GM18873 (cell line): ENCODE data around the gene YLPM1.

Source experiments
- ATAC-seq: cut with Tn5 transposase; IDR thresholded peaks from one replicate; pipeline ENCODE4 v1.9.1; 2021; ENCODE audit warnings: mild to moderate bottlenecking, moderate library complexity, moderate number of reproducible peaks; ENCODE audit not compliant: unreplicated experiment, low FRiP score

The YLPM1 gene

DNA sequence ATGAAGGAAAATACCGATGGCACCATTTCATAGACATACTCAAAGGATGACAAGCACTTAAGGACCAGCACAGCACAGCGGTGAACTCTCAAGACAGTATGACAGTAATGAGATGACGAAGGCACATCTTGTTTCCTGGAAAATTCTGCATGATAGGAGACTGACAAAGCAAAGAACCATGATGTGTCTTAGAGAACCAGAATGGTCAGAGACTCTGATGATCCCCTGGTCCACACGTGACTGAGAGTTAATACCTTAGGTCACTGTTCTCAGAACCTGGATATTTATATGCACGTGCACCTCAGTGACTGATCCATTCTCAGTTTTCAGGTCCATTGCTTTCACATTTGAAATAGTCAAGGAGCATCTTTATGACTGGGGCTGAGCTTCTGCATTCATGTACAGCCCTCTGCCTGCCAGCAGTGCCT lies 77.5 kb downstream of the YLPM1 start:
- ATAC-seq, result no peak

- peak; percentile 61 for ATAC-seq
These were observed 78.4 kb downstream of the YLPM1 start for GRCh38 chr14:74841230-74842207.

GRCh38 chr14:74843653-74844052 lies 80.5 kb downstream of the YLPM1 start:
- no peak for ATAC-seq

GRCh38 chr14:74846168-74846567 lies 83.1 kb downstream of the YLPM1 start:
- no peak for ATAC-seq

DNA sequence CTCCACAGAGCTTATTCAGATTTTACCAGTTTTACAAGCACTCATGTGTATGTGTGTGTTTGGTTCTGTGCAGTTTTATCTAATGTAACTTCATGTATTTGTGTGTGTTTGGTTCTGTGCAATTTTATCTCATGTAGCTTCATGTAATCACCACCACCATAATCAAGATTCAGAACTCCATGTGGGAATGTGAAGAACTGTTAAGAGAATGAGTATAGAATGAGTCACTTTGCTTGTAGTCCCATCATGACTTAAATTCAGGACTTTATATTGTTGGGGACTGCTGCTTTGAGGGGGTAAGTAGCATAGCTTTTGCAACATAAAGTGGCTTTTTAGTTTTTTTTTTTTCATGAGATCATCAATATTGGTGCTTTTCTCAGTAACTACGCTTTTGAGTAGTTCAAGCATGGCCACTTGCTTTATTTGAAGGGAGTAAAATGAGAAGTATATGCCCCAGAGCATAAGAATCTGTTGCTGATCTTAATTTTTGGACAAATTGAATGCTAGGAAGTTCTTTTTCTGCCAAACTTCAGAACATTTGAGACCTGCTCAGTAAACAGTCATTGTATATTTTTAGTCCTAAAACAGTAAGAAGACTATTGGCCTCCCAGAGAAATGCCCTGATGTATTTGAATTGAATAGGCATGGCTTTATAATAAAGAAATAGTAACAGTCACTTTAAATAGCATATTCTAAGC lies 84.0 kb downstream of the YLPM1 start:
- ATAC-seq, result no peak

DNA sequence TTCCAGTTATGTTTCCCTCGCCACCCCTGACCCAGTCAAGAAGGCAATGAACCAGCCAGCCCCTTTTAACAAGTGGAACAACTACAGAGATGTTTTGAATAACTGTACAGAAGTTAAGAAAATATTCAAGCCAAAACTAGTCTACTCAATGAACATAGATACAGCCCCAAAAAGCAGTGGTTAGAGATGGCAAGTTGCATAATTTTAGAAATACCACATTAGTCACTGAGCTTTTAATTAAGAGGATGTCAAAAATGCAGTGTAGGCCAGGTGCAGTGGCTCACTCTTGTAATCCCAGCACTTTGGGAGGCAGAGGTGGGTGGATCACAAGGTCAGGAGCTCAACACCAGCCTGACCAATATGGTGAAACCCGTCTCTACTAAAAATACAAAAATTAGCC lies 85.7 kb downstream of the YLPM1 start:
- ATAC-seq, result no peak

- ATAC-seq, result no peak
These were observed 89.9 kb downstream of the YLPM1 start for GRCh38 chr14:74852922-74853530.

DNA sequence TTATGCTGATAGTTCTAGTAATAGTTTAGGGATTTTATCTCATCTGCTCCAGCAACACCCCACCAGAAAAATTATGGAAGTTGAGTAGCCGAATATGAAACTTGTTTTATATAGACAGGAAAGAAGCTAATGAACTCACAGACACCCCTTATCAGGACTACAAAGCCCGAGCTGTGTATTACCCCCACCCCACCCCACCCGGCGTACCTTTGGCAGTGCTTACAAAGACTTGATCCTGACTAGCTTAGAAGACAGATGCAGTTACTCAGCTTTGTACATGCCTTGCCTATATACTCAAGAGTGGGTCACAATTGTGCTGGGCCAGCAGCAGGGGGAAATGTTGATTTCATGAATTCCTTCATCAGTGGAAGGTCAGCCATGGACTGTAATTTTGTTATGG lies 90.5 kb downstream of the YLPM1 start:
- ATAC-seq, result no peak

- ATAC-seq, result no peak
These were observed 91.9 kb downstream of the YLPM1 start for GRCh38 chr14:74855021-74855420.

- ATAC-seq, result no peak
These were observed 92.8 kb downstream of the YLPM1 start for GRCh38 chr14:74855945-74856344.

- no peak for ATAC-seq
These were observed 93.2 kb downstream of the YLPM1 start for GRCh38 chr14:74856366-74856765.

GRCh38 chr14:74858022-74858421 lies 94.9 kb downstream of the YLPM1 start:
- no peak for ATAC-seq

DNA sequence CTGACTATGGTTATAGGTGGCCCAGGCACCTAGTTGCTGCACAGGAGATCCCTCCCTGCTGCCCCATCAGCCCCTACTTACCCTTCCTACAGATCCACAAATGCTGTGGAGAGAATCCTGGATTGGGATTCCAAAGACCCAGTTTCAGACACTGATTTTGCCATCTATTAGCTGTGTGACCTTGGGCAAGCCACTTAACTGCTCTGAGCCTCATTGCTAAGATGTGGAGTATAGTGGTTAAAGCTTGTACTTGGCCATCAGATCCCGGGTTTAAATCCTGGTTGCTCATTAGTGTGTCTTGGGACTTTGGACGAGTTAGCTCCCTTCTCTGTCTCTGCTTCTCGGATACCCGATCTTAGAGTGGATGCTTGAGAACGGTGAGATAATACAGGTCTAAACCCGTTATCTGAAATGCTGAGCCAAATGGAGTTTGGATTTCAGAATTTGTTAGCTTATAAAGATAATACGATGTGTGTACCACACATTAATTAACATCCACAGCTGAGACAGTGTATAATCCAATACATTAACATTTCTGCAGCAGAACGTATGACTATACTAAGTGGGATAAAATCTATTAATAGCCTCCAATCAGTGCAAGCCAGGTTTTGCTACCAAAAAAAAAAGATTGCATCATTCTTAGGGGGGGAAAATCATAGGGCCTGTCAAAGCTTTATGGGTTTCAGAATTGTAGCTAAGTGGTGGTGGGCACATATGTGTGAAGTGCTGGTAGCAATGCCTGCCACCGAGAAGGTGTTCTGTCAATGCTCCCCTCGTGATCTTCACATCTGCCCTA lies 96.8 kb downstream of the YLPM1 start:
- no peak for ATAC-seq

DNA sequence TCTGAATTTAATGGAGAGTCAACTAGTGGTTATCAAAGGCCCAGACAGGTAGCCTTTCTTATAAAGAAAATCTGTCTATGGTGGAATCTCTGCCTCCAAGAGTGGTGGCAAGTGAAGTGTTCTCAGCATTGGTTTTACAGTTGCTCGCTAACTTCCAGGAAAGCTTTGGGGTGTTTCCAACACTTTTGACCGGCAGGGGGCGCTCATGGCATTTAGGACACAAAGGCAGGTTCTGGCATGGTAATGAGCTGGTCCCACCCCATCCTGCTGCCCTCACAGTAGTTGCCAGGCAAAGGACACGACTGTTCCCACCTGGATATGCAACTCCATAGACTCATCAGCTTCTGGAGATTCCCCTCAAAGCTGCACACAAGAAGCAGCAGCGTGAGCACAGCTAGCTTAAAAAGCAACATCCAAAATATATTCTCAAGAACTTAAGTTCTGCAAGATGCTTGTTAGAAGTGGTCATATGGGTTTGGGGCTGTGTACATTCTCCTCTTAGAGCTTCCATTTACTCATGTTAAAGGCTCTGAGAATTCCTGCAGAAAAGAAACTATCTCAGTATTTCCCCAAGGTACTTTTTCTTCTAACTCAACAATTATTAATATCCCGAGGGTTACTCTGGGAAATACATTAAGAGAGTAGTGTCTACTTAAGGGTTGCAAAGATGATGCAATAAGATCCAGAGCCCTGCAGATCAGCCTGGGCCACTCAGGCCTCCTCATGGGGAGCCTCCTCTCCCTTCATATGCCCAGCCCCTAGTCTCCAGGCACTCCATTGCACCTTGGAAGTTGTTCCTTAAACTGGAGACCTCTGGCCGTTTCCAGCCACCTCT lies 98.0 kb downstream of the YLPM1 start:
- no peak for ATAC-seq

DNA sequence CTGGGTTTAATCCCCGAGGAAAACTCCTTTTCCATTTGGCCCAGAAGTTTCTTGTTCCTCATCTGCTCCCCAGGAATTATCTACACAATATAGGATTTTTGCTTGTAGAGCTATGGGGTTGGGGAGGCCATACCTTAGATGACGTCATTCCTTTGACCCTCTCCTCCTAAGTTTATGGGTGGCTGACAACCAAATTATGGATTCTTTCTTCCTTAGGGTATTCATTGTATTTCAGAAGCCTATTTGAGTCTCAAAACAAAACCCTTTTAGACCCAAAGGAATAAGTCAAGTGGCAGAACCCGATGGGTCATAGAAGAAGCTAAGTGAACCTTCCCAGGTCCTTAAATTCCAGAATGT lies 98.6 kb downstream of the YLPM1 start:
- ATAC-seq, result no peak

DNA sequence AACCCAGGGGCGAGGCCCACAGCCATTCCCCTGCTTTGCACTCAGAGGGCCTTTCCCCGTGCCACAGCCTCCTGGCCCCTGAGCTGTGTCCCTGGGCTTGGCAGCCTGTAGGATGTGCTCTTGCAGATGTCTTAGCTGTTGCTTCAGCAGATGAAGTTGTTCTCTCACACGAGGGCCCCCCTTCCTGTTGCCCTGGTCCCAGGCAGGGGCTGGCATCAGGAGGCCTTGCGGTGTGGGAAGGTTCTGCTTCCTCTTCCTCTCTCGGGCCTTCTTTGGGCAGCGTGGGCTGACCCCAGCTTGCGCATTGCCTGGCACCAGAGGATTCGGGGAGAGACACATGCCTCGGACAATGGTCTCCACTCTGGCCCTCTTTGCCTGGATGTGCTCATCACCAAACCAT lies 100.2 kb downstream of the YLPM1 start:
- no peak for ATAC-seq

DNA sequence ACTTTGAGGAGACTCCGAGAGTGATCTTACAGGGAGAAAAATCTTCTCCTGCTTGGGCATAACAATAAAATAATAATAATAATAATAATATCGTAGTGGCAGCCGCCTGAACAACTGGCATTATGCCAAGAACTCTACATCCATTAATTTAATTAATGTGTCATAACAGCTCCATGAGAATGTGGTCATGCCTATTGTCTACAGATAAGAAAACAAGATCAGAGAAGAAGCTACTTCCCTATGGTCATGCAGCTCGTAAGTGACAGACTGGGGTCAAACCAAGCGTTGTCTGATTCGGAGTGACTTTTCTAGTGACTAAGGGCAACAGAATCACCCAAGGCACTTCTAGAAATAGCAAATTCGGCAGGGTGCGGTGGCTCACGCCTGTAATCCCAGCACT lies 101.1 kb downstream of the YLPM1 start:
- no peak for ATAC-seq

GRCh38 chr14:74865156-74865555 lies 102.0 kb downstream of the YLPM1 start:
- ATAC-seq, result no peak

GRCh38 chr14:74866708-74867389 lies 103.7 kb downstream of the YLPM1 start:
- no peak for ATAC-seq
